GM19351 (cell line): ENCODE results near the gene HAO1.
"Not testable (repeated sequence)": the region's sequence is repeated elsewhere in the genome, so short reads cannot be mapped to it uniquely, and the experiment has no call there.

Experiments used
- ATAC-seq: cut with Tn5 transposase; IDR thresholded peaks from one replicate; pipeline ENCODE4 v1.9.1; 2021; ENCODE audit warnings: mild to moderate bottlenecking, moderate library complexity; ENCODE audit not compliant: unreplicated experiment

HAO1 gene

GRCh38 chr20:7940341-7940740 is at the start of gene HAO1:
HAO1 (minus strand) TSS chr20:7940458; CDS start chr20:7940422, 36 bp downstream.
- no peak for ATAC-seq

DNA sequence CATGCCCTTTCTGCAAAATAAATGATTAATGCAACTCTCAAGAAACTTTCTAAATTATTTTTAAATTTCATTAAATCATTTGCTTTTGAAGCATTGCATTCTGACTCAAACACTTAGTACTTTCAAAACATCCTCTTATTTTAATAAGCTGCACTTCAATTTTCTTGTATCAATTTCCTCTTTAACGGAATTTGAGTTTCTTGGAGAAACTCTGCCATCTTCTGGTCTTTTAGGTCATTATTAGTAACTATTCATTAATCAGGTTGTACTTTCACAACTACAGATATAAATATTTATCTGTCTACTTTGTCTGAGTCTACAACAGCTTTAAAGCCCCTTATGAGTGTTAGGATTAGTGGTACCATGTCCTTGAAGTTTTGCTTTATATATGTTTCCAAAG is 49.1 kb upstream of the HAO1 start:
- no peak for ATAC-seq

DNA sequence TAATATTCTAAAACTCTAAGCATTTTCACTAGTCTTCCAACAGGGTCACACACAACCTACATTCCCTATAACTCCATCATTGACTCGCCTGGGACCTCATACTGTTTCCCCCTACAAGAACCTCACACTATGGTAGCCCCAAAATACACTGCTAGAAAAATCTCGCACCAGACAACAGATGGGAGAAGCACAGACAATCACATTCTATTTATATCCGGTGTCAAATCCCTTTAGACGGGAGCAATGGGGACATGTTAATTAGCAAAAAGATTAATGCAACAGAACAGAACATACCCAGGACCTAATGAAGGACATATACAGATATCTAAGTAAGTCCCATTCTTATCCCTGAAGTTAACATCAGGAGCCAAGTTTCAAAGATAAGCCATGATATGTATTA is 45.7 kb upstream of the HAO1 start:
- ATAC-seq: no peak

GRCh38 chr20:7984192-7984591 is 43.9 kb upstream of the HAO1 start:
- no peak for ATAC-seq

DNA sequence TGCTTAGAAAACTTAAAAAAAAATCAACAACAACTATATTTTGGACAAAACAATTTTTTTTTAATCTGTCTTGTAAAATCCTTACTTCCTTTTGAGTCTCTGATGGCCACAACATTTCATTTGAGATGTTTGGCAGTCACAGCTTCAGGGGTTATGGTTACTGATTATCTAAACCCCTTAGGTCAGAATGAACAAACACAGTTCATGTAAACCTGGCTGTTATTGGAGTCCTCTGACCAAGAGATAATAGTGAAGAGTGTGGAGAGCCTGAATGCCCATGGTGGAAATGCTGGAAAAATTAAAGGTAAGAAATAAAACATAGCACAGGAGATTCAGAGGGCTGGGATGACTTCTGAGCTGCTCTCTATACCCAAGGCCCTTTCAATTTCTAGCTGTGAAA is 41.1 kb upstream of the HAO1 start:
- no peak for ATAC-seq

DNA sequence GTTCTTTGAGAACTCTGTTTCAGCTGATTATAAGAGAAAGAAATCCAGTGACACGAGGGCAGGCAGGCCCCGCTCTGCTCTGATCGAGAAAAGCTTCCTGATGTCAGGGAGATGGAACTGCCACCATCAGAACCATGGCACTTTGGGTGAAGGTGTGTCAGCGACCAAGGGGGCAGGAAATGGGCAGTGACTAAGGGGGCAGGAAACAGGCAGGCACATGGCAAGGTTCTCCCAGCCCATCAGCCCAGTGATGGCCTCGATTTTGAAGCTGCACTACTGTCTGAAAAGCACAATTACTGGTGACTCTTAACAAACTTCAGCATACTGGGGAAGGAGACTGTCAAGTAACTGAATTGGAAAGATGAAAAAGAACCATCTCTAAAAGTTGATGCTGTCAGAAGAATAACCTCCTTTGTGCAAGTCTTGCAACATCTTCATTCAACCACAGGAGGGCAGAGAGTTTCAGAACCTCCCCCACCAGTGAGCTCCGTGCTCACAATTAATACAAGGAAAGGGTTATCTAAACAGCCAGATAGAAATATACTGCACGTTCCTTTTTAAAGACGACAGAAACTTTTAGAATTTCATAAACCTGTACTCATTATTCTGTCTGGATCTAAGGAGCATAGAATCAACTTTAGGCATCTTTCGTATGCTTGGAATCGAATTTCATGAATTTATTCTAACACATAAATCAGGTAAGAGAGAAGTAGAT is 40.2 kb upstream of the HAO1 start:
- ATAC-seq: peak; percentile 95

DNA sequence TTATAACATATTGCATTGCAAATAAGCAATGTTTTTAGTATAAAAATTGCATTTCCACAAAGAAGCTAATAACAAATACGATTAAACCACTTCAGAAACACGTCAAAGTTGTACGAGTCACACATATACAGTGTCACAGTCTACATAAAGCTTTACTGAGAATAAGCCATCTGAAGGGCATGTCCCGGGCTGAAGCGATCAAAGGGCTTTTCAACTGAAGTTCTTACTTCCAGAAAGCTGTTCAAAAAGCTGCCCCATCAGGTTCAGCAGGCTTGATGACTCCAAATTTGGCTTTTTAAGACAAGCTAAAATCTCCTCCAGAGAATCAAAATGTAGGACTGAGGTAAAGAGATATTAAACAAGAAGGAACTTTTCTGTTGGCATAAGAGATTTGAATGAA is 37.5 kb upstream of the HAO1 start:
- ATAC-seq: no peak

DNA sequence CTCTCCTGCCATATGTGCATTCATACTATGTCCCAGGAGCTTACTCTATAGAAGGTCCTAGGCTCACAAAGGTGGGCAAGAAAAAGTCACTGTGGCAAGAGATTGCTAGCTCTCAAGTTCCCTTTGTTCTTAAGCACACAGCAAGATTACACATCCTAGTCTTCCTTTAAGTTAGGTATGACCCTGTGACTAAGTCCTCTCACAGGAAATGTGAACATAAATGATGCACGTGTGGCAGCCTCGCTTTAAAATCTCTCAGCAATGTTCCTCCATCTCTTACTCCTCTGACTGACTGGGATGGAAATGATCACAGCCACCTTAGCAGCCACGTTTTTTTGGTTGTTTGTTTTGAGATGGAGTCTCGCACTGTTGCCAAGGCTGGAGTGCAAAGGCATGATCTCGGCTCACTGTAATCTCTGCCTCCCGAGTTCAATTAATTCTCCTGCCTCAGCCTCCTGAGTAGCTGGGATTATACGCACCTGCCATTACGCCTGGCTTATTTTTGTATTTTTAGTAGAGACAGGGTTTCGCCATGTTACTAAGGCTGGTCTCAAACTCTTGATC is 35.7 kb upstream of the HAO1 start:
- ATAC-seq: no peak

DNA sequence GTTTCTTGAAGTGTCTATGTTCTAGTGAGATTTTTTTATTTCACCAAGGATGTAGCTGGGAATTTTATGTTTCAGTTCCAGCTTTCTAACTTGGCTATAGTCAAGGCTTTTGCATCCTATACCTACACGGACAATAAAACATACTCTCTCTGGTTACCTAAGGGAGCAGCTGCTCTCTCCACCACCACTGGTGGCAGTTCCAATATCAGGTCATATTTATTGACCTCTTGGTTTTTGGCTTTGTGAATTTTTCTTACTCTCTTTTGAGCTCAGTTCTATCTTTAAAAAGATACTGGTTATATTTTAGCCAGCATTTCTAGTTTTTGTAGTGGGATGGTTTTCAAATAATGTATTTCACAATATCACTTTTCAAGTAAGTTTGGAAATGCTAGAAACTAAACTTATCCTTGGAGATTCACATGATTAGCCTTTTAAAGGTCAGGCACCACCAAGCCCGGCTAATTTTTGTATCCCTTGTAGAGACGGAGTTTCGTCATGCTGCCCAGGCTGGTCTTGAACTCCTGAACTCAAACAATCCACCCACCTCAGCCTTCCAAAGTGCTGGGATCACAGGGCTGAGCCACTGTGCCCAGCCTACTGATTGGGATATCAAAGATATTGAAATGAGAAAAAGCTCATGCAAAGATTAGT is 34.7 kb upstream of the HAO1 start:
- ATAC-seq: no peak

DNA sequence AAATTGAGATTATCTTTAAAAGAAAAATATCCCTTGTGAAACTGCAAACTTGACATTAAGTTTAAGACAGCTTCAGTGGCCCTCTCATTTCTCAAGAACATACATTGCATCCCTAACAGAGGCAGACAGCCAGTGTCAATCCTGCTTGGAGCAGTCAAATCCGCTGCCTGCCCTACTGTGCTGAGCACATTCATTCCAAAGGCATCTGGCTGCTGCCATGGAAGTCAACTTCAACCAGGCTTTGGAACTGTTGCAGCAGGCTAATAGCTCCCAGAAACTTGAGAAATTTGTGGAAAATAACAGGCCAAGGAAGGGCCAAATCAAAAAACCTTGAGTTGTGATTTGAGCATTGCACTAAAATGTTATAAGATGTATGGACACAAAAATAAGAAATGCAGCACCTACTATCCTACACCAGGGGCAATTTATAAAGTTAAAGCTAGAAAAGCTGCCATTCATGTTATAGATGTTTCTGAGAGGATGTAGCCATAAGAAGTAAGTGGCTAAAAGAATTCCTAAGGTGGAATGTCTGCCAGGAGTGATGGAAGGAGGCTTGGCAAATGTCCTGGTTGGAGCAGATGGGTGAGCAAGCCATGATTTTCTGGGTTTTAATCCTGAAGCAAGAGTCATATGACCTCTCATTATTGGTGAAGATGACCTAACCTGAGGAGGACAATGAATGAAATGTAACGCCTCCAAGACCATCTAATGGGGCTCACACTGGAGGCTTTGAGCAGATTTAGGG is 31.4 kb upstream of the HAO1 start:
- no peak for ATAC-seq

- no peak for ATAC-seq
Measured at GRCh38 chr20:7967199-7967844, 27.1 kb upstream of the HAO1 start.

DNA sequence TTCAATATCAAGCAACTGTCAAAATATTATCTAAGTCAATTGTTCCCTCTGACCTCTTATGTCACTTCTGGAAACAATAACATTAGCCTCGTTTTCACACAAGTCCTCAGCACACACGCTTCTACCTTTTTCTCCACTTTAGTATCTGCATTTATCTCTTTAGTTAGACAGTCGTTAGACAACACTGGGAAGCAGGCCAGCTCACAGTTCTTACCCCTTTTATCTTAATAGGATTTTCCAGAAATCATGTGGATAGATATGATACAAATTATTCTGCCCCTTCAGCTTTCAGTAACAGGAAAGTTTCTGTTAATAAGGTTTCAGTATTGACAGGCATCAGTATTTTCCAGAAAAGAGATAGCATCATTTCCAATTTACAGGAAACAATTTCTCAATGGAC is 25.9 kb upstream of the HAO1 start:
- no peak for ATAC-seq

DNA sequence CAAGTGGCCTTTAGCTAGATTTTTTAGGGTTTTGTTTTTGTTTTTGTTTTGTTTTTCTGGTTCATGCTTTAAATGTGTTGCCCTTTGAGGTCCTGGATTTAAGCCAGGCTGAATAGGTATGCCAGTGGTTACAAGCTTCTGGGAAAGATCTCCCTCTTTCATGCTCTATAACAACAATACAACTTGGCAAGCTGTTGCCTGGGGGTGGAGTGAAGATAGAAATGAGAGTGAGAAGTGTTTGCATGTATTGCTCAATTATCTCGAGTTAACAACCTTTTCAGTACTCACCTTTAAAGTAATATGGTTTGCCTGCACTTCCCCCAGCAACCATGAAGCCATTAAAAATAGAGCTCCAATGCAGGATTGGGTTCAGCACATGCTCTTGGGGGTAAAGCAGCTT is 19.2 kb upstream of the HAO1 start:
- ATAC-seq: no peak

GRCh38 chr20:7956561-7956960 is 16.3 kb upstream of the HAO1 start:
- not testable (repeated sequence) for ATAC-seq

DNA sequence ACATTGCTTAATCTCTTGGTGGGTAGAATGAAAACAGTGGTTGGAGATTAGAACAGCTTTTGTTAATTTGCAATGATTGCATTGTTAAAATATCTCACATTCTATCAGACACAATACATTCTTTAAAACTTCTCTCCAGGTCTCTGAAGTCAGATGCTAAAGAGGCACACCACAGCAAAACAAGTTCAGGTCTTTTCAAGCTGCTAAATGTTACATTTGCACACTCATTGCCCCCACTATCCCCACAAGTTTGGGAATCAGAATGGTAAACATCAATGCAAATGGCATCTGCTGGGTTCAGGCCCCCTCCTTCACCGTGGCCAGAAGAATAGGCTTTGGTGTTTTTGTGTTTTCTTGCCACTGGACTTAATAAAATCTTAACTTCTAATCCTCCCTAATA is 10.1 kb upstream of the HAO1 start:
- no peak for ATAC-seq

GRCh38 chr20:7943891-7944290 is 3.6 kb upstream of the HAO1 start:
- no peak for ATAC-seq

- ATAC-seq: no peak
Measured at GRCh38 chr20:7939663-7940062, 595 bp downstream of the HAO1 start.

DNA sequence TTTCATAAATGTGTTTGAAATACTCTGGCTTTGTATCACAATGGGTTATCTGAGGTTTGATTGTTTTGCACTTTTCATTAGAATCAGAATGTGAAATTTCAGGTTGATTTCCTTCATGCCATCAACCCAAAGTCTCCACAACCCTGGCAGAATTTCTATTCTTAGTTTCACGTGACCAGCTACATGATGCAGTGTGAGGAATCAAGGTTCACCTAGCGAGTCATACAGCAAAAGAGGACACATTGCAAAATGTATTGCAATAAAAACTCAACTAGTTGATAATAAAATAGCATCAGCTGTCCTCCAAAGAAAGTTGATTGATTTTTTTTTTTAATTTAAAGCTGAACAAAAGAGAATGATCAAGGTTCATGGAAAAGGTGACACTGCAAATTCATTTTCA is 2.2 kb downstream of the HAO1 start:
- no peak for ATAC-seq

DNA sequence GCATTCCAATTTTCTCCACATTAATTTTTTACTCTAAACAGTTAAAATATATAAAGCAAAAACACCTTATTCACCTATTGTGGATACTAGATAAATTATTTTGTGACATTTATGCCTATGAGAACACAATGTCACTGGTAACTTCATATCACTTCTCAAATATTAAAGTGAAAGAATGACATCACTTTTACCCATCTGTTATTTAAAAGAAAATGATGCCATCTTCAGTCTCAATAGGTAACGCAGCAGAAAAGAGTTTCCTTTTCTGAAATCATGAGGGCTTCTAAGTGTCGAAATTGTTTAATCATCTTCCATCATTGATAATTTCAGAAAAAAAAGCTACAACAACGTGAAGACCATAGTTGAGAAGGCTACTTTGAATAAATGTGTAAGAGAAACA is 2.9 kb downstream of the HAO1 start:
- ATAC-seq: no peak

- peak; percentile 79 for ATAC-seq
Measured at GRCh38 chr20:7935027-7935551, 5.2 kb downstream of the HAO1 start.

DNA sequence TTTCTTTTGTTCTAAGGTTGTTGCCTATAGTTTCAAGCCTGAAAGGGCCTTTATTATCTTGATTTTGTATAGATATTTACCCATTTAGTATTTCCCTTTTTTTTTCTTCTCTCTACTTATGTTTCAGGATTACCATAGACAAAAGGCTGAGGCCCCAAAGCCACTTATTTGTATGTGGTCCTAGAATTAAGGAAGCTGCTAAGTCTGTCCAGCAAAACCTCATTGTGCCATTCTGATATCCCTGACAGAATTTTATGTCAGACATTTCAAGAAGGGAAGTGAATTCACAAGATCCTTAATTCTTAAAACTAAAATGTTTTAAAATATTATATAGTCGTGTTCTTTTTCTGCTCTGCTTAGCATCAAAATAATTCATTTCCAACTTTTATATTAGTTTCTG is 6.9 kb downstream of the HAO1 start:
- no peak for ATAC-seq
